ENCODE measurements around the gene RCBTB2. TPM values are rescaled to one million over a fixed set of nuclear protein-coding genes. Genes with fewer than 3 reads are reported as not detected.
"Not testable (repeated sequence)": the region's sequence is repeated elsewhere in the genome, so short reads cannot be mapped to it uniquely, and the experiment has no call there.

Gene RCBTB2
- 1 to 10 TPM; 1.3 to 1.5 (median 1.4) TPM for total RNA-seq

GRCh38 chr13:48532506-48533499 lies at the start of gene RCBTB2:
Gene RCBTB2, minus strand, starts transcription at chr13:48533080. Its CDS starts 11,141 bp downstream, at chr13:48521939.
- Mint-ChIP-seq H3K9me3 (peaks cover 7% of the 10 kb centered on the region), H3K27me3 (ENCODE audit: low read depth) (no peaks in the 10 kb centered on the region), H3K36me3 (ENCODE audit: insufficient read depth) (no peaks in the 10 kb centered on the region), H3K4me3 (peak within 1 kb of the TSS; percentile 91), H3K4me1 (ENCODE audit: low read depth) (peaks cover 30% of the 10 kb centered on the region)
- DNase-seq (peak; percentile 99), ATAC-seq (peak; percentile 94 to 95)

- Mint-ChIP-seq H3K4me3 (no peak overlapping the region), H3K27me3 (ENCODE audit: low read depth) (peaks cover 8% of the 10 kb centered on the region)
Measured at GRCh38 chr13:48582084-48582483, 49.2 kb upstream of the RCBTB2 start.

GRCh38 chr13:48580896-48581295 lies 48.0 kb upstream of the RCBTB2 start:
- H3K4me3 Mint-ChIP-seq = no peak overlapping the region
- H3K9me3 Mint-ChIP-seq = no peaks in the 10 kb centered on the region
- H3K36me3 Mint-ChIP-seq (ENCODE audit: insufficient read depth) = no peaks in the 10 kb centered on the region
- H3K27me3 Mint-ChIP-seq (ENCODE audit: low read depth) = peaks cover 8% of the 10 kb centered on the region
- ATAC-seq = no peak
- no peak for DNase-seq
- peaks cover 12% of the 10 kb centered on the region for H3K4me1 Mint-ChIP-seq (ENCODE audit: low read depth)

More at GRCh38 chr13:48582084-48582483, 49.2 kb upstream of the RCBTB2 start:
- ATAC-seq (no peak), DNase-seq (no peak)
- Mint-ChIP-seq H3K9me3 (no peaks in the 10 kb centered on the region), H3K36me3 (ENCODE audit: insufficient read depth) (no peaks in the 10 kb centered on the region), H3K4me1 (ENCODE audit: low read depth) (peaks cover 24% of the 10 kb centered on the region)

GRCh38 chr13:48580185-48580803 lies 47.4 kb upstream of the RCBTB2 start:
- ATAC-seq (peak in 1 of 2 donors; percentile 37), DNase-seq (peak; percentile 76)
- peaks cover 8% of the 10 kb centered on the region for H3K27me3 Mint-ChIP-seq (ENCODE audit: low read depth)
- no peak overlapping the region for H3K4me3 Mint-ChIP-seq
- H3K4me1 Mint-ChIP-seq (ENCODE audit: low read depth) = peaks cover 13% of the 10 kb centered on the region
- H3K36me3 Mint-ChIP-seq (ENCODE audit: insufficient read depth) = no peaks in the 10 kb centered on the region
- H3K9me3 Mint-ChIP-seq = no peaks in the 10 kb centered on the region

- not testable (repeated sequence) for ATAC-seq; DNase-seq; H3K36me3 Mint-ChIP-seq (ENCODE audit: insufficient read depth); H3K9me3 Mint-ChIP-seq; H3K4me3 Mint-ChIP-seq; H3K27me3 Mint-ChIP-seq (ENCODE audit: low read depth)
- peaks cover 13% of the 10 kb centered on the region for H3K4me1 Mint-ChIP-seq (ENCODE audit: low read depth)
Measured at GRCh38 chr13:48579919-48580180, 47.0 kb upstream of the RCBTB2 start.

- no peak for DNase-seq
- H3K27me3 Mint-ChIP-seq (ENCODE audit: low read depth) = peaks cover 8% of the 10 kb centered on the region
- H3K36me3 Mint-ChIP-seq (ENCODE audit: insufficient read depth) = no peaks in the 10 kb centered on the region
- peaks cover 15% of the 10 kb centered on the region for H3K4me1 Mint-ChIP-seq (ENCODE audit: low read depth)
- ATAC-seq = no peak
- no peak overlapping the region for H3K4me3 Mint-ChIP-seq
- no peaks in the 10 kb centered on the region for H3K9me3 Mint-ChIP-seq
Measured at GRCh38 chr13:48579165-48579918, 46.5 kb upstream of the RCBTB2 start.

- no peak overlapping the region for H3K4me3 Mint-ChIP-seq
- H3K4me1 Mint-ChIP-seq (ENCODE audit: low read depth) = peaks cover 22% of the 10 kb centered on the region
- peaks cover 6% of the 10 kb centered on the region for H3K27me3 Mint-ChIP-seq (ENCODE audit: low read depth)
- ATAC-seq = no peak
- H3K9me3 Mint-ChIP-seq = no peaks in the 10 kb centered on the region
- no peak for DNase-seq
- H3K36me3 Mint-ChIP-seq (ENCODE audit: insufficient read depth) = no peaks in the 10 kb centered on the region
Measured at GRCh38 chr13:48578516-48579164, 45.8 kb upstream of the RCBTB2 start.

GRCh38 chr13:48576448-48577010 lies 43.6 kb upstream of the RCBTB2 start:
- Mint-ChIP-seq H3K9me3 (no peaks in the 10 kb centered on the region), H3K4me1 (ENCODE audit: low read depth) (peaks cover 29% of the 10 kb centered on the region), H3K4me3 (no peak overlapping the region), H3K27me3 (ENCODE audit: low read depth) (peaks cover 4% of the 10 kb centered on the region), H3K36me3 (ENCODE audit: insufficient read depth) (no peaks in the 10 kb centered on the region)
- no peak for ATAC-seq
- no peak for DNase-seq

GRCh38 chr13:48575031-48575430 lies 42.2 kb upstream of the RCBTB2 start:
- DNase-seq = no peak
- Mint-ChIP-seq H3K27me3 (ENCODE audit: low read depth) (peaks cover 11% of the 10 kb centered on the region), H3K4me3 (no peak overlapping the region), H3K9me3 (no peaks in the 10 kb centered on the region), H3K36me3 (ENCODE audit: insufficient read depth) (no peaks in the 10 kb centered on the region), H3K4me1 (ENCODE audit: low read depth) (peaks cover 26% of the 10 kb centered on the region)
- ATAC-seq = no peak

- DNase-seq (no peak), ATAC-seq (no peak)
- Mint-ChIP-seq H3K36me3 (ENCODE audit: insufficient read depth) (no peaks in the 10 kb centered on the region), H3K4me1 (ENCODE audit: low read depth) (peaks cover 23% of the 10 kb centered on the region), H3K27me3 (ENCODE audit: low read depth) (peaks cover 14% of the 10 kb centered on the region), H3K4me3 (no peak overlapping the region), H3K9me3 (no peaks in the 10 kb centered on the region)
Measured at GRCh38 chr13:48574041-48574796, 41.3 kb upstream of the RCBTB2 start.

GRCh38 chr13:48573213-48574007 lies 40.5 kb upstream of the RCBTB2 start:
- Mint-ChIP-seq H3K36me3 (ENCODE audit: insufficient read depth) (no peaks in the 10 kb centered on the region), H3K4me1 (ENCODE audit: low read depth) (peaks cover 23% of the 10 kb centered on the region)
- no peak for ATAC-seq

GRCh38 chr13:48571126-48571913 lies 38.4 kb upstream of the RCBTB2 start:
- peaks cover 21% of the 10 kb centered on the region for H3K4me1 Mint-ChIP-seq (ENCODE audit: low read depth)
- no peak for ATAC-seq
- H3K9me3 Mint-ChIP-seq = no peaks in the 10 kb centered on the region
- H3K4me3 Mint-ChIP-seq = no peak overlapping the region
- no peaks in the 10 kb centered on the region for H3K36me3 Mint-ChIP-seq (ENCODE audit: insufficient read depth)
- DNase-seq = no peak
- H3K27me3 Mint-ChIP-seq (ENCODE audit: low read depth) = peaks cover 20% of the 10 kb centered on the region

More at GRCh38 chr13:48573213-48574007, 40.5 kb upstream of the RCBTB2 start:
- no peaks in the 10 kb centered on the region for H3K9me3 Mint-ChIP-seq
- peaks cover 19% of the 10 kb centered on the region for H3K27me3 Mint-ChIP-seq (ENCODE audit: low read depth)
- no peak for DNase-seq
- no peak overlapping the region for H3K4me3 Mint-ChIP-seq

Measured in activated T-cell treated with anti-CD3 and anti-CD28 coated beads, Interleukin-2, amount 50 U/mL, for 4 hours (primary cell).